ENCODE measurements around the gene SH3RF1.
"Not testable (repeated sequence)": the region's sequence is repeated elsewhere in the genome, so short reads cannot be mapped to it uniquely, and the experiment has no call there.

SH3RF1 gene

DNA sequence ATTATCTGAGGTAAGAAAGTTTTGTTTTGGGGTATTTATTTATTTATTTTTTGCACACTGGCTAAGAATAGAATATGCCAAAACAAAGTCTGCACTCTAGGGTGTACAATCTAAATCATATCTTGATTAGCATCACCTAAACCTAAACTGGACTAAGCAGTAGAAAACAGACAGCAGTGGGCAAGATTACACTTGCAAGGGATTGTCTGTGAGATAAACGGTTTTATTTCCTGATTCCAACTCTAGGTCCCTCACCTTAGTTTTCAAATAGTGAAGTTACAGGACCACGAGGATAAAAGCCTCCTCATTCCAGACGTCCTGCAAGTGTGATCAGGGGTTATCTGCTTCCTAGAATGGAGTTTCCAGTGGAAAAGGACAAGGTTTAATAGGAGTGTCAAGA lies 86.1 kb downstream of the SH3RF1 start:
- no peak for DNase-seq (ENCODE audit: extremely low read depth, low read depth)
- TF ChIP-seq CTCF (IDR thresholded peaks at IDR 0.05; ENCODE audit: low read depth, low read length) = no peak

- no peak for TF ChIP-seq CTCF (IDR thresholded peaks at IDR 0.05; ENCODE audit: low read depth, low read length)
- DNase-seq (ENCODE audit: extremely low read depth, low read depth) = no peak
These were observed 86.5 kb downstream of the SH3RF1 start for GRCh38 chr4:169184236-169184635.

DNA sequence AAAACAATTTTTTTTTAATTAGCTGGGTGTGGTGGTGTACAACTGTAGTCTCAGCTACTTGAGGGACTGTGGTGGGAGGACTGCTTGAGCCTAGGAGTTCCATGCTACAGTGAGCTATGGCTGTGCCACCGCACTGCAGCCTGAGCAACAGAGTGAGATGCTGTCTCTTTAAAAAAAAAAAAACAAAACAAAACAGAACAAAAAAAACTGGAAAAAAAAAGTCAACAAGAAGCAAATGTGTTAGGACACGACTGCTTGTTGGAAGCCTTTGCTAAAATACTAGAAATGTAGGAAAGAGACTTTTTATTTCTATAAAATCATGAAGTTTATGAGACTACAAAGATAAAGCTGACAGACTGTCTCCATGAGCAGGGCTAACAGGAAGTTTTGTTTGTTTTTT lies 87.2 kb downstream of the SH3RF1 start:
- TF ChIP-seq CTCF (IDR thresholded peaks at IDR 0.05; ENCODE audit: low read depth, low read length) = no peak
- no peak for DNase-seq (ENCODE audit: extremely low read depth, low read depth)

DNA sequence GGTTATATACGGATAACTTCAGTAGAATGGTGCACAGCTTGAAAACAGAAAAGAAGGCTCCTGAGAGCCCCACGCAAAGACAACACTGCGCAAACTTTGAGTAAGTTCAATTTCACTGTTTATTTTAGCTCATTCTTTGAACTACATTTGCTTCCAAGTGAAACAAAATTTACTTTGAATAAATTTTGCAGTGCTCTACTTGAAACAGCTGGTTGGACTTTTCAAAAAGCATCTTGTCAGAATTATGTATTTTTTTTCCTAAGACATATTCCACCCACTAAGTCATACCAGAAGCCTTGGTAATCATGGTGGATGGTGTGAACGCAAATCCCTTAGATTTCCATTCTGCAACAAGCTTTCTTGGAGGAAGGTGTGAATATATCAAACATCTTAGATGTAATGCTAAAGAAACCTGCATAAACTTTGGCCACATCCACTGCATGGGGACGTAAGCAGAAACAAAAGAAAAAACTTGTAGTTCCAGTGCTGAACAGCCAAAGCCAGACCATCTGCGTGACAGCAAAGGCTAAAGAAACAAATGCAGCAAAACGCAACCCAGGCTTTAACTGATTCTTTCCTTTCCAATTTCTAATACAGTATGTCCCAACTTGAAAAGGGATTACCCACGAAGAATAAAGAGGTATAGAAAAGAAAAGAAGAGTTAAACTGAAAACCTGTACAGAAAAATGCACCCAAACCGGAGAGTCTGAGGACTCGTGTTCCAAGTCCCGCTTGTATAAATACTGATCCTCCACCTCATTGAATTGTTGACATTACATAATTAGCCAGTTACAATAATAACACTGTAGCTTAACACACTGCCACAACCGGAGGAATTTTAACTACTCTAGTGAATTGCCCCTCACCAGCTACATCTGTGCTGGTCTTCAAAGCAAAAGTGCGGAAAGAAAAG lies 90.9 kb downstream of the SH3RF1 start:
- no peak for DNase-seq (ENCODE audit: extremely low read depth, low read depth)
- no peak for TF ChIP-seq CTCF (IDR thresholded peaks at IDR 0.05; ENCODE audit: low read depth, low read length)

DNA sequence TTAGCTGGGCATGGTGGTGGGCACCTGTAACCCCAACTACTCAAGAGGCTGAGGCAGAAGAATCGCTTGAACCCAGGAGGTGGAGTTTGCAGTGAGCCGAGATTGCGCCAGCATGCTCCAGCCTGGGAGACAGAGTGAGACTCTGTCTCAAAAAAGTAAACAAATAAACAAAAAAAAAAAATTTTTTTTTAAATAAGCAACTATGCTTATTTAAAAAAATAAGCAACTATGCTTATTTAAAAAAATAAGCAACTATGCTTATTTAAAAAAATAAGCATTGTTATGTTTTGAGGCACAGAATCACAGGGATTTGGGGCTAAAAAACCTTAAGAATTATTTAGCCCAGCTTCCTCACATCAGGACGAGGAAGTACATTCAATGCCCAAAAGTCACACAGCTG lies 92.7 kb downstream of the SH3RF1 start:
- DNase-seq (ENCODE audit: extremely low read depth, low read depth) = not testable (repeated sequence)

GRCh38 chr4:169175476-169175875 lies 95.3 kb downstream of the SH3RF1 start:
- no peak for TF ChIP-seq CTCF (IDR thresholded peaks at IDR 0.05; ENCODE audit: low read depth, low read length)
- no peak for DNase-seq (ENCODE audit: extremely low read depth, low read depth)

- TF ChIP-seq CTCF (IDR thresholded peaks at IDR 0.05; ENCODE audit: low read depth, low read length) = no peak
These were observed 95.7 kb downstream of the SH3RF1 start for GRCh38 chr4:169175035-169175434.

GRCh38 chr4:169174247-169174646 lies 96.5 kb downstream of the SH3RF1 start:
- TF ChIP-seq CTCF (IDR thresholded peaks at IDR 0.05; ENCODE audit: low read depth, low read length) = no peak
- no peak for DNase-seq (ENCODE audit: extremely low read depth, low read depth)

More at GRCh38 chr4:169175035-169175434, 95.7 kb downstream of the SH3RF1 start:
- no peak for DNase-seq (ENCODE audit: extremely low read depth, low read depth)
